ACC112 (cell line): ENCODE measurements around the gene CAPN8.
"Not testable (repeated sequence)": the region's sequence is repeated elsewhere in the genome, so short reads cannot be mapped to it uniquely, and the experiment has no call there.

ENCODE experiments used
- H2AFZ ChIP-seq: fragments of 200-600 bp; sonication (generic); one replicate; pipeline ENCODE4 v1.6.0; 2017; ENCODE audit warnings: antibody characterized with exemption, low read length; ENCODE audit not compliant: unreplicated experiment
- H3K27ac ChIP-seq: fragments of 200-600 bp; sonication (generic); 2 replicates; pipeline ENCODE4 v1.5.1; 2014; ENCODE audit warnings: low read depth, mild to moderate bottlenecking, antibody characterized with exemption, low read length, moderate library complexity
- H3K27me3 ChIP-seq: fragments of 200-600 bp; sonication (generic); 2 replicates; pipeline ENCODE4 v1.6.1; 2014; ENCODE audit warnings: mild to moderate bottlenecking, antibody characterized with exemption, low read length, moderate library complexity, mixed read lengths; ENCODE audit not compliant: insufficient read depth
- H3K36me3 ChIP-seq: fragments of 200-600 bp; sonication (generic); 2 replicates; pipeline ENCODE4 v1.6.1; 2016; ENCODE audit warnings: mild to moderate bottlenecking, antibody characterized with exemption, low read length, moderate library complexity, mixed read lengths; ENCODE audit not compliant: insufficient read depth
- H3K4me1 ChIP-seq: fragments of 200-600 bp; sonication (generic); one replicate; pipeline ENCODE4 v1.6.1; 2016; ENCODE audit warnings: low read length, mixed read lengths; ENCODE audit not compliant: insufficient read depth, unreplicated experiment, control insufficient read depth
- H3K4me3 ChIP-seq: fragments of 200-600 bp; sonication (generic); 2 replicates; pipeline ENCODE4 v1.5.1; 2014; ENCODE audit warnings: mild to moderate bottlenecking, low read depth, low read length
- H3K79me2 ChIP-seq: fragments of 200-600 bp; sonication (generic); one replicate; pipeline ENCODE4 v1.6.0; 2016; ENCODE audit warnings: low read length; ENCODE audit not compliant: control insufficient read depth, unreplicated experiment, insufficient read depth

Gene CAPN8

GRCh38 chr1:223524930-223525451 is 140.5 kb downstream of the CAPN8 start:
- H3K79me2 ChIP-seq: no peaks in the 10 kb centered on the region
- no peak overlapping the region for H3K27ac ChIP-seq
- no peak overlapping the region for H2AFZ ChIP-seq
- no peaks in the 10 kb centered on the region for H3K36me3 ChIP-seq
- H3K27me3 ChIP-seq: peaks cover 68% of the 10 kb centered on the region
- H3K4me3 ChIP-seq: no peak overlapping the region
- no peaks in the 10 kb centered on the region for H3K4me1 ChIP-seq

DNA sequence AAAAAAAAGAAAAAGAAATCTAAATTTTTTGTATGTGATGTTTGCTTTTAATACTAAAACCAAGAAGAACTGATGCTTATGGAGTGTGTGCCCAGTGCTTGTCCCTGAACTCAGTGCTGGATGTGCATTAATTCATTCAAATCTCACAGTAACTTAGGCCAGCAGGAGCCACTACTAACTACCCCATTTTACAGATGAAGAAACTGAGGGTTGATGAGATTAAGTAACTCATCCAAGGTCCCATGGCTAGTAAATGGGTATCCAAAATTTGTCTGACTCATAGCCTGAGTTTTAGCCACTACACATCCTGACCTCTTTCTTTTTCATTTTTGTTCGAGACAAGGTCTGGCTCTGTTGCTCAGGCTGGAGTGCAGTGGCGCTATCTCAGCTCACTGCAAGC is 144.4 kb downstream of the CAPN8 start:
- Histone ChIP-seq H2AFZ (no peak overlapping the region), H3K36me3 (no peaks in the 10 kb centered on the region), H3K79me2 (no peaks in the 10 kb centered on the region), H3K4me3 (no peak overlapping the region), H3K4me1 (no peaks in the 10 kb centered on the region), H3K27ac (no peak overlapping the region), H3K27me3 (peaks cover 49% of the 10 kb centered on the region)

GRCh38 chr1:223520200-223520599 is 145.3 kb downstream of the CAPN8 start:
- H3K4me1 ChIP-seq: no peaks in the 10 kb centered on the region

DNA sequence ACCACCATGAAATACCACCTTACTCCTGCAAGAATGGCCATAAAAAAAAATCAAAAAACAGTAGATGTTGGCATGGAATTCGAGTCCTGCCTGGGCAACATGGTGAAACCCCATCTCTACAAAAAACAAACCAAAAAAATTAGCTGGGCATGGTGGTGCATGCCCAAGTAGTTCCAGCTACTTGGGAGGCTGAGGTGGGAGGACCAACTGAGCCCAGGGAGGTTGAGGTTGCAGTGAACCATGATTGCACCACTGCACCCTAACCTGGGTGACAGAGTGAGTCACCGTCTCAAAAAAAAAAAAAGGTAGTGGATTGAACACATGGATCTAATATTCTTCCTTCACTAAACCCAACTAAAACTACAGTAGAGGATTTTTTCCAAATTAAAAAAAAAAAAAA is 146.4 kb downstream of the CAPN8 start:
- H3K27me3 ChIP-seq: peaks cover 49% of the 10 kb centered on the region
- H3K4me1 ChIP-seq: no peaks in the 10 kb centered on the region
- H3K27ac ChIP-seq: no peak overlapping the region
- H3K79me2 ChIP-seq: no peaks in the 10 kb centered on the region
- no peak overlapping the region for H3K4me3 ChIP-seq
- H2AFZ ChIP-seq: no peak overlapping the region
- H3K36me3 ChIP-seq: no peaks in the 10 kb centered on the region

More at GRCh38 chr1:223520200-223520599, 145.3 kb downstream of the CAPN8 start:
- Histone ChIP-seq H3K27me3 (peaks cover 49% of the 10 kb centered on the region), H3K36me3 (no peaks in the 10 kb centered on the region), H3K79me2 (no peaks in the 10 kb centered on the region), H3K4me3 (no peak overlapping the region), H2AFZ (no peak overlapping the region), H3K27ac (no peak overlapping the region)

GRCh38 chr1:223518553-223518952 is 146.9 kb downstream of the CAPN8 start:
- H3K4me1 ChIP-seq, H3K27ac ChIP-seq, H3K36me3 ChIP-seq: not testable (repeated sequence)

GRCh38 chr1:223515926-223516325 is 149.6 kb downstream of the CAPN8 start:
- no peaks in the 10 kb centered on the region for H3K36me3 ChIP-seq
- H2AFZ ChIP-seq: no peak overlapping the region
- H3K27ac ChIP-seq: no peak overlapping the region
- H3K4me3 ChIP-seq: no peak overlapping the region
- no peaks in the 10 kb centered on the region for H3K4me1 ChIP-seq
- no peaks in the 10 kb centered on the region for H3K79me2 ChIP-seq
- H3K27me3 ChIP-seq: peaks cover 43% of the 10 kb centered on the region

More at GRCh38 chr1:223518553-223518952, 146.9 kb downstream of the CAPN8 start:
- not testable (repeated sequence) for H2AFZ ChIP-seq, H3K4me3 ChIP-seq, H3K79me2 ChIP-seq
- H3K27me3 ChIP-seq: peaks cover 48% of the 10 kb centered on the region

DNA sequence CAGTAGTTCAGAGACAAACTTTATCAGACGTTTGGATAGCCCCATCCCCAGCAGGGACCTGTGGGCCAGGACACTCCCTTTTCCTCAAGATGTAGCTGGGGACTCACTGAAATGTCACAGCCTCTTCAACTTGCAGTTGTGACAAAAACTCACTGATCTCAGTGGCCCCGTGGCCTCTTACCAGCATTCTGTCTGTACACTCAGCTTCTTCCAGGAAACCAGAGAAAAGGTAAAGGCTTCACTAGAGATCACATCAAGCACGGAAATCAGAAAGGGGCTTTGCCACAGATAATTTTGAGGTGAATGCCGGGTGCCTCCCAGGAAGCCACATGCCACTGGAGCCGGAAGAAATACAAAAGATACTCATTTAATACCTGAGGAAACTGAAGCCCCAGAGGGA is 150.1 kb downstream of the CAPN8 start:
- no peak overlapping the region for H2AFZ ChIP-seq
- H3K79me2 ChIP-seq: no peaks in the 10 kb centered on the region
- H3K36me3 ChIP-seq: no peaks in the 10 kb centered on the region
- peaks cover 43% of the 10 kb centered on the region for H3K27me3 ChIP-seq
- no peak overlapping the region for H3K4me3 ChIP-seq
- no peaks in the 10 kb centered on the region for H3K4me1 ChIP-seq
- no peak overlapping the region for H3K27ac ChIP-seq

DNA sequence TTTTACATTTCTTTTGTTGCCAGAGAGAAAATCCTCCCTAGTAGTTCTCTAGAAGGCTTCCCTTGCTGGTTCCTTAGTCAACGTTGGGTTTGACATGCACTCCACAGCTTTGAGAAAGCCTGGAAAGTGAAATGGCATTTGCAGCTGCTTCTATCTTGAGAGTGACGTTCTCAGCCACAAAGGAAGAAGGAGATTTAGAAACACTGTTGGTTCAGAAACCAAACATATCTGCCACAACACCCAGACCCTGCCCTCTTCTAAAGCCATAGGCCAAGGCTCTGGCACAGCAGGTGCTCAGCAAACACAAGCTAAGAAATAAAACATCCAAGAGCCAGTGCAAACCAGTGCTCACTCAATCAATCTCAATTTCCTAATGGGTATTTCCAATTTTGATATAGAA is 150.9 kb downstream of the CAPN8 start:
- H2AFZ ChIP-seq: no peak overlapping the region
- H3K36me3 ChIP-seq: no peaks in the 10 kb centered on the region
- H3K4me3 ChIP-seq: no peak overlapping the region
- no peaks in the 10 kb centered on the region for H3K4me1 ChIP-seq
- no peaks in the 10 kb centered on the region for H3K79me2 ChIP-seq
- H3K27ac ChIP-seq: no peak overlapping the region
- peaks cover 43% of the 10 kb centered on the region for H3K27me3 ChIP-seq

DNA sequence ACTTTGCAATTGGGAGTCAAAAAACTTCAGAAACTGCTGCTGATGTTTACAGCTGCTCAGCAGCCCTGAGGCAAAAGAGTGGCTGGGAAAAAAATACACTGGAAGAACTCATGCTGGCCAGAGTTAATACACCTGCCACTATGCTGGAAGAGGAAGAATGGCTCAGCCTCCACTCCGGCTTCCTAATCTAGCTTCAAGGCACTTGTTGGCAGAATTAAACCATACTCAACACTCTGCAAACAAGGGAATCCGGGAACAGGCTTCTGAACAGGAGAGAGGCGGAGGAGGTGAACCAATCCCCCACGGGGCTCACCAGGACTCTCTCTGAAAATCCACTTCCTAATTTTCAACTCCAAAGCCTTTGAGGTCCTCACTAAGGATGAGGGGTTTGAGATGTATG is 152.2 kb downstream of the CAPN8 start:
- Histone ChIP-seq H3K36me3 (no peaks in the 10 kb centered on the region), H3K27ac (no peak overlapping the region), H3K4me1 (no peaks in the 10 kb centered on the region), H2AFZ (no peak overlapping the region), H3K4me3 (no peak overlapping the region), H3K79me2 (no peaks in the 10 kb centered on the region), H3K27me3 (peaks cover 43% of the 10 kb centered on the region)

DNA sequence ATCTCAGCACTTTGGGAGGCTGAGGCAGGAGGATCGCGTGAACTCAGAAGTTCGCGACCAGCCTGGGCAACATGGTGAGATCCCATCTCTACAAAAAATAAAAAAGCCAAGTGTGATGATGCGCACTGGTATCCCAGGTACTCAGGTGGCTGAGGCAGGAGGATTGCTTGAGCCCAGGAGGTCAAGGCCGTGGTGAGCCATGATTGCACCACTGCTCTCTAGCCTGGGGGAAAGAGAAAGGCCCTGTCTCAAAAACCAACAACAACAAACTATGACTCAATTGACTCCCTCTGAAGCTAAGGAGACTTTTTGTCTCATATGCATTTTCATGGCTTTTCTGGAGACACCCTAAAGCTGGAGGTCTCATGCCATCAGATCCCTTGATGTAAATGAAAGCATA is 153.4 kb downstream of the CAPN8 start:
- no peaks in the 10 kb centered on the region for H3K36me3 ChIP-seq
- H3K4me3 ChIP-seq: no peak overlapping the region
- peaks cover 40% of the 10 kb centered on the region for H3K27me3 ChIP-seq
- no peak overlapping the region for H2AFZ ChIP-seq
- no peaks in the 10 kb centered on the region for H3K79me2 ChIP-seq
- H3K4me1 ChIP-seq: no peaks in the 10 kb centered on the region
- H3K27ac ChIP-seq: no peak overlapping the region

GRCh38 chr1:223508796-223509195 is 156.7 kb downstream of the CAPN8 start:
- H3K36me3 ChIP-seq: no peaks in the 10 kb centered on the region
- H2AFZ ChIP-seq: no peak overlapping the region
- peaks cover 9% of the 10 kb centered on the region for H3K27me3 ChIP-seq
- peaks cover 4% of the 10 kb centered on the region for H3K4me1 ChIP-seq
- H3K4me3 ChIP-seq: no peak overlapping the region
- no peak overlapping the region for H3K27ac ChIP-seq
- no peaks in the 10 kb centered on the region for H3K79me2 ChIP-seq
